ENCODE data around the gene SIL1.
"Not testable (repeated sequence)": the region's sequence is repeated elsewhere in the genome, so short reads cannot be mapped to it uniquely, and the experiment has no call there.

The SIL1 gene

DNA sequence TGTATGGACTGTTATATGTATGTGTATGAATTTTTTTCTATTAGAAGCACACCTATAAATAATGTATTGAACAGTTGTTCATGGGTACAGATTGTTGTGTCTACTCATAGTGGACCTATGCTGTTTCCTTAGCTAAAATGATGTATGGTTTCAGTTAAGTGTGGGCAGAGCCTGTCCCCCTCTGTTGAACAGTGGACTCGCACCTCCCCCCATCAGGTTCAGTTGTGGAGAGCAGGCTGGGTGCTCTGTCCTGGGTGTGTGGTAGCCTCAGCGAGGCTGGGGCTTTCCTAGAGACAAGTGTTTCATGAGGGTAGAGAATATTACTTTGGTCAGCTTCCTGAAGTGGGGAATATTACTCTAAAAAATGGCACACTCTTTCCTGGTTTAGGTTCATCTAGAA lies 275.7 kb downstream of the SIL1 start:
- no peak overlapping the region for H3K4me3 ChIP-seq (ENCODE audit: low read depth, low read length)
- no peak for DNase-seq
- no peaks in the 10 kb centered on the region for H3K27me3 ChIP-seq (ENCODE audit: insufficient read depth, low read depth, severe bottlenecking)
- H3K36me3 ChIP-seq, result peaks cover 43% of the 10 kb centered on the region
- TF ChIP-seq, protein P1, sequence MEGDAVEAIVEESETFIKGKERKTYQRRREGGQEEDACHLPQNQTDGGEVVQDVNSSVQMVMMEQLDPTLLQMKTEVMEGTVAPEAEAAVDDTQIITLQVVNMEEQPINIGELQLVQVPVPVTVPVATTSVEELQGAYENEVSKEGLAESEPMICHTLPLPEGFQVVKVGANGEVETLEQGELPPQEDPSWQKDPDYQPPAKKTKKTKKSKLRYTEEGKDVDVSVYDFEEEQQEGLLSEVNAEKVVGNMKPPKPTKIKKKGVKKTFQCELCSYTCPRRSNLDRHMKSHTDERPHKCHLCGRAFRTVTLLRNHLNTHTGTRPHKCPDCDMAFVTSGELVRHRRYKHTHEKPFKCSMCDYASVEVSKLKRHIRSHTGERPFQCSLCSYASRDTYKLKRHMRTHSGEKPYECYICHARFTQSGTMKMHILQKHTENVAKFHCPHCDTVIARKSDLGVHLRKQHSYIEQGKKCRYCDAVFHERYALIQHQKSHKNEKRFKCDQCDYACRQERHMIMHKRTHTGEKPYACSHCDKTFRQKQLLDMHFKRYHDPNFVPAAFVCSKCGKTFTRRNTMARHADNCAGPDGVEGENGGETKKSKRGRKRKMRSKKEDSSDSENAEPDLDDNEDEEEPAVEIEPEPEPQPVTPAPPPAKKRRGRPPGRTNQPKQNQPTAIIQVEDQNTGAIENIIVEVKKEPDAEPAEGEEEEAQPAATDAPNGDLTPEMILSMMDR (IDR thresholded peaks at IDR 0.05; ENCODE audit: low read depth, low read length), result peak; percentile 35; the same call in 1 of the 2 replicates
- H3K9me3 ChIP-seq (ENCODE audit: severe bottlenecking), result no peaks in the 10 kb centered on the region
- no peak overlapping the region for H3K27ac ChIP-seq

DNA sequence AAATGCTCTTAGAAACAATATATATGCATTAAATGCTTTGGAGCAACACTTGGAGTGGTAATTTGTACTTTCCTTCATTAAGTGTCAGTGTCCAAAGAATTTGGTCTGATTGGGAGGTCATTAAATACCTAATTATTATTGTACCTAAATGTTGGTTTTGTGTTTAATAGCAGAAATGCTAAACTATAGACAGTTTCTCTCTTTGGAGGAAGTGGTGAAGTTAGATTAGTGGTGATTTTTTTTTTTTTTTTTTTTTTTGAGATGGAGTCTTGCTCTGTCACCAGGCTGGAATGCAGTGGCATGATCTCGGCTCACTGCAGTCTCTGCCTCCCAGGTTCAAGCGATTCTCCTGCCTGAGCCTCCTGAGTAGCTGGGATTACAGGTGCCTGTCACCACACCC lies 276.8 kb downstream of the SIL1 start:
- DNase-seq; H3K4me3 ChIP-seq (ENCODE audit: low read depth, low read length); H3K27me3 ChIP-seq (ENCODE audit: insufficient read depth, low read depth, severe bottlenecking); H3K27ac ChIP-seq; H3K9me3 ChIP-seq (ENCODE audit: severe bottlenecking): not testable (repeated sequence)
- H3K36me3 ChIP-seq, result peaks cover 35% of the 10 kb centered on the region

DNA sequence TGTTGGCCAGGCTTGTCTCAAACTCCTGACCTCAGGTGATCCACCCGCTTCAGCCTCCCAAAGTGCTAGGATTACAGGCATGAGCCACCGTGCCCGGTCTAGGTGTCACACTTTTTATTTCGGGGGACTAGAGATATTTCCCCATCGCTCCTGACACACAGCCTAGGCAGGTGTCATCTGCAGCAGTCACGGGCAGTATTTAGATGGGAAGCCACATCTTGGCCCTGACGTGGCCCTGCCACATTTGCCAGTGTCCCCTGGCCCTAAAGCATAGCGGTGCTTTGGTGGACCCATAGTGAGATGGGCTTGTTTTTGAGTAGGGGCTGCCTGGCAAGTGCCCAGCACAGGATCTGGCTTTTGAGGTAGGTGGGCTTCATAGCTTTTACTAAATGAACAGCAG lies 278.0 kb downstream of the SIL1 start:
- TF ChIP-seq, protein P1 (IDR thresholded peaks at IDR 0.05; ENCODE audit: low read depth, low read length), result no peak
- Histone ChIP-seq H3K27me3 (ENCODE audit: insufficient read depth, low read depth, severe bottlenecking) (no peaks in the 10 kb centered on the region), H3K9me3 (ENCODE audit: severe bottlenecking) (no peaks in the 10 kb centered on the region), H3K27ac (no peak overlapping the region), H3K36me3 (peaks cover 27% of the 10 kb centered on the region), H3K4me3 (ENCODE audit: low read depth, low read length) (no peak overlapping the region)
- DNase-seq, result no peak

DNA sequence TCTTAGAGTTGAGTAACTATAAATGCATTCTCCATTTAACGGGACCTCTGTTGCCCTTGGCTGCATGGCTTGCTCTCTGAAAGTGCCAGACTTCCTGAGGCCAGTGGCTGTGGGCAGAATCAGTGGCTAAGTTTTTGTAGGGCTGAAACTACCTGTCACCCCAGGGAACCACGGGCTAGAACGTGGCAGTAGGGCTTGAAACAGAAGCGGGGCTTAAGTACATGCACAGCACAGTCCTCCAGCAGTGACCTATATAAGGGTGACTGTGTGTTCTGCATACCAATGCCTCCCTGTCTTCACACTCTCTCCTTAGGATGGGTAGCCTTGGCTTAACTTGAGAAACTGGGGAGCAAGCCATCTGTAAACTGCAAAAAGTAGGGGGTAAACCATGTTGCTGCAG lies 279.5 kb downstream of the SIL1 start:
- DNase-seq, result no peak
- Histone ChIP-seq H3K27ac (no peak overlapping the region), H3K27me3 (ENCODE audit: insufficient read depth, low read depth, severe bottlenecking) (no peaks in the 10 kb centered on the region), H3K9me3 (ENCODE audit: severe bottlenecking) (no peaks in the 10 kb centered on the region), H3K4me3 (ENCODE audit: low read depth, low read length) (no peak overlapping the region), H3K36me3 (peaks cover 20% of the 10 kb centered on the region)
- TF ChIP-seq, protein P1 (IDR thresholded peaks at IDR 0.05; ENCODE audit: low read depth, low read length), result no peak

DNA sequence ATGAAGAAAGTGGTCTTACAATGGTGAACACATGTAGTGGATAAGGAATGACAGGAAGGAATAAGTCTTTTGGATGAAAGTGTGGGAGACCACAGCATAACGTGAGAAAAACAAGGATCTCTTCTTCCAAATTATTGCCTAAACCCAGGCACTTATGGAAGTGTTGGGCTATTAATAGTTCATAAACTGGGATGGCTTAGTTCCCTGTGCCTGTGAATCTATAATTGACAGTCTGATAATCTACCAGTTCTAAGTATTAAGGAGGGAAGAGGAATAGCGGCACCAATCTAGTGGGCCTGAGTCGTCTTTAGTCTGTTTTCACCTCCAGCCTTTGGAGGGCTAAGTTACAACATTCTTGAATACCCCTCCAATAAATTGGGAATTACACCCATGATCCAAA lies 283.8 kb downstream of the SIL1 start:
- DNase-seq, result no peak
- H3K4me3 ChIP-seq (ENCODE audit: low read depth, low read length), result no peak overlapping the region
- H3K36me3 ChIP-seq, result peaks cover 16% of the 10 kb centered on the region
- H3K27ac ChIP-seq, result no peak overlapping the region
- H3K9me3 ChIP-seq (ENCODE audit: severe bottlenecking), result no peaks in the 10 kb centered on the region
- TF ChIP-seq, protein P1 (IDR thresholded peaks at IDR 0.05; ENCODE audit: low read depth, low read length), result no peak
- no peaks in the 10 kb centered on the region for H3K27me3 ChIP-seq (ENCODE audit: insufficient read depth, low read depth, severe bottlenecking)

DNA sequence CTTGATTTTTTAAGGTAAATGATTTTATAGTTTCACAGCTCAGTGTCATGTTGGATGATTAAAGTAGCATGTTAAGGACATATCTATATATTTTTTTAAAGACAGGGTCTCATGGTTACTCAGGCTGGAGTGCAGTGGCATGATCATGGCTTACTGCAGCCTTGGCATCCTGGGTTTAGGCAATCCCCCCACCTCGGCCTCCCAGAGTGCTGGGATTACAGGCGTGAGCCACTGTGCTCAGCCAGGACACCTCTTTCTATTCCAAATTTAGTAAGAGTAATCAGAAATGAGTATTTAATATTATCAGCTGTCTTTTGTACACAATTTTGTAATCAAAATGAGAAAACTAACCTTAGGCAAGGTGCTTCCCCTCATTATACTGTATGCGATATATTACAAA lies 284.4 kb downstream of the SIL1 start:
- Histone ChIP-seq H3K4me3 (ENCODE audit: low read depth, low read length) (no peak overlapping the region), H3K27me3 (ENCODE audit: insufficient read depth, low read depth, severe bottlenecking) (no peaks in the 10 kb centered on the region), H3K9me3 (ENCODE audit: severe bottlenecking) (no peaks in the 10 kb centered on the region), H3K36me3 (peaks cover 17% of the 10 kb centered on the region), H3K27ac (no peak overlapping the region)
- no peak for DNase-seq
- TF ChIP-seq, protein P1 (IDR thresholded peaks at IDR 0.05; ENCODE audit: low read depth, low read length), result no peak
